A549 (cell line): ENCODE measurements around the gene C1R. TPM values are rescaled to one million over a fixed set of nuclear protein-coding genes. Genes with fewer than 3 reads are reported as not detected.

Experiments
- ATAC-seq, 2 experiments: fragments of 200-7000 bp in 1 of 2; fragments of >200 bp in 1 of 2; cut with Nextera tagmentation in 1 of 2; cut with Tn5 transposase in 1 of 2; 3 replicates each; pipeline versions ENCODE4 v1.8.0 to v1.9.1; 2018 to 2020; ENCODE audit warnings: mild to moderate bottlenecking in 1 of 2, moderate library complexity in 1 of 2
- CTCF ChIA-PET: fragments of 300-600 bp; sonication (Branson Sonifier 250); formaldehyde crosslinking; extraction: SDS; loops from one replicate; lab custom pipeline; 2021; ENCODE audit warnings: antibody characterized with exemption, inconsistent platforms; lab: Yijun Ruan, JAX
- POLR2A ChIA-PET: fragments of 350-600 bp; formaldehyde crosslinking; extraction: SDS; loops from one replicate; lab custom pipeline; 2021; ENCODE audit warnings: antibody characterized with exemption, inconsistent platforms; lab: Yijun Ruan, JAX
- DNase-seq, 2 experiments: peaks; one replicate each; pipeline versions ENCODE4 v3.0.0 to v3.0.0-alpha.2; 2011 to 2016; ENCODE audit warnings: low read depth in 1 of 2, low spot score in 1 of 2
- FAIRE-seq: peaks from 2 replicates; lab custom pipeline; 2011; peaks lifted over from hg19 to GRCh38; lab: Jason Lieb, UNC
- H3K27ac ChIP-seq, 2 experiments: fragments of >200 bp; sonication (Bioruptor Twin); formaldehyde crosslinking; 3 replicates each; pipeline ENCODE4 v1.5.1; 2016 to 2017
- H3K4me1 ChIP-seq: fragments of >200 bp; sonication (Bioruptor Twin); formaldehyde crosslinking; 3 replicates; pipeline ENCODE4 v1.6.1; 2016
- H3K4me2 ChIP-seq: fragments of >200 bp; sonication (Bioruptor Twin); formaldehyde crosslinking; 3 replicates; pipeline ENCODE4 v1.6.1; 2016
- H3K4me3 ChIP-seq: fragments of >200 bp; sonication (Bioruptor Twin); formaldehyde crosslinking; 3 replicates; pipeline ENCODE4 v1.5.1; 2016
- H3K9me3 ChIP-seq: fragments of >200 bp; sonication (Bioruptor Twin); formaldehyde crosslinking; 3 replicates; pipeline ENCODE4 v1.6.1; 2016
- EHF ChIP-seq: fragments of 250-450 bp; sonication (Bioruptor Pico); IDR thresholded peaks from 2 replicates; pipeline ENCODE4 v1.5.0; 2020; ENCODE audit warnings: mild to moderate bottlenecking
- ELK1 ChIP-seq: fragments of 150-350 bp; IDR thresholded peaks from 2 replicates; pipeline ENCODE4 v1.6.1; 2014; ENCODE audit warnings: low read depth, mild to moderate bottlenecking, low read length
- EP300 ChIP-seq, 2 experiments: fragments of >200 bp; sonication (Bioruptor Twin); formaldehyde crosslinking; IDR thresholded peaks; 2 replicates in 1 of 2; 3 replicates in 1 of 2; pipeline ENCODE4 v1.6.1; 2016 to 2017
- ESRRA ChIP-seq: fragments of 150-350 bp; IDR thresholded peaks from 2 replicates; pipeline ENCODE4 v1.6.1; 2014; ENCODE audit warnings: mild to moderate bottlenecking, low read length, borderline replicate concordance
- FOSB ChIP-seq: fragments of 250-450 bp; sonication (Bioruptor Pico); IDR thresholded peaks from 2 replicates; pipeline ENCODE4 v1.5.0; 2020; ENCODE audit warnings: mild to moderate bottlenecking, moderate library complexity
- HEYL ChIP-seq: fragments of 250-450 bp; sonication (Bioruptor Pico); IDR thresholded peaks from 2 replicates; pipeline ENCODE4 v1.8.0; 2021; ENCODE audit warnings: mild to moderate bottlenecking, moderate library complexity
- MAFK ChIP-seq: fragments of 450-650 bp; IDR thresholded peaks from 2 replicates; pipeline ENCODE4 v1.6.1; 2014; ENCODE audit not compliant: partially characterized antibody
- MAX ChIP-seq: IDR thresholded peaks from 2 replicates; pipeline ENCODE4 v1.6.1; 2012
- MYC ChIP-seq: IDR thresholded peaks from 2 replicates; pipeline ENCODE4 v1.6.1; 2012; ENCODE audit warnings: mild to moderate bottlenecking, inconsistent platforms, low read length, improper control_type of control experiment, borderline replicate concordance
- PHF8 ChIP-seq: fragments of 200-600 bp; sonication (generic); IDR thresholded peaks from 2 replicates; pipeline ENCODE4 v1.6.1; 2016; ENCODE audit warnings: low read depth, mild to moderate bottlenecking, antibody characterized with exemption, moderate library complexity, borderline replicate concordance
- POLR2AphosphoS2 ChIP-seq: conservative IDR thresholded peaks from 2 replicates; pipeline ENCODE4 v1.6.1; 2012; ENCODE audit warnings: low read length, improper control_type of control experiment, inconsistent platforms
- REST ChIP-seq: fragments of 200-600 bp; sonication (generic); IDR thresholded peaks from 2 replicates; pipeline ENCODE4 v1.6.1; 2016; ENCODE audit warnings: antibody characterized with exemption, mild to moderate bottlenecking, moderate library complexity
- RNF2 ChIP-seq: fragments of 200-600 bp; sonication (generic); IDR thresholded peaks from 2 replicates; pipeline ENCODE4 v1.6.1; 2016; ENCODE audit warnings: low read depth, mild to moderate bottlenecking, antibody characterized with exemption, moderate library complexity, borderline replicate concordance
- TP53 ChIP-seq: fragments of 250-450 bp; sonication (Bioruptor Pico); IDR thresholded peaks from 2 replicates; pipeline ENCODE4 v1.5.0; 2021; ENCODE audit warnings: mild to moderate bottlenecking, moderate library complexity
- ZNF302 ChIP-seq: fragments of 250-450 bp; sonication (Bioruptor Pico); IDR thresholded peaks from 2 replicates; pipeline ENCODE4 v1.9.0; 2021; ENCODE audit warnings: inconsistent platforms, mild to moderate bottlenecking, moderate library complexity
- WGBS: methylation state at CpG from one replicate; pipeline ENCODE4 v1.1.6; 2017; ENCODE audit errors: missing lambda C conversion rate; 5-methylcytosine and 5-hydroxymethylcytosine counted together
- polyA plus RNA-seq, 4 experiments: library from polyadenylated mRNA; depleted of rRNA in 3 of 4; stranded (reverse); fragments of >200 nt; fragmentation: RNase III in 1 of 4; extraction: RNeasy Plus Mini Kit Qiagen cat#74134 plus additional on column Dnase treatment in 1 of 4; gene quantifications; 2 replicates in 3 of 4; 3 replicates in 1 of 4; pipeline ENCODE4 v1.2.3, GENCODE V29; 2011 to 2017

The C1R gene
- polyA plus RNA-seq, 2 of the 4 experiments (the other 2 are of a cell fraction) = 31.4 to 36.0 TPM

GRCh38 chr12:7067096-7067495 is 25.1 kb downstream of the C1R start:
- Histone ChIP-seq H3K4me2 (no peak overlapping the region), H3K9me3 (no peaks in the 10 kb centered on the region), H3K4me3 (no peak overlapping the region), H3K27ac (no peak overlapping the region), H3K4me1 (no peaks in the 10 kb centered on the region)
- FAIRE-seq (no peak), DNase-seq (no peak), ATAC-seq (no peak)
- TF ChIP-seq ZNF302 (CRISPR knock-in tag) (no peak), MYC (no peak)
- POLR2A ChIA-PET = no interaction called here
- CTCF ChIA-PET = interaction anchor here (0.6 to 16.5 kb wide), 7 partner anchors 8 to 155 kb away, joined by 3 to 309 read pairs (median 4); partner anchors contain the start of gene C1RL
- 63% methylated on average over 7 of the region's 7 CpGs for WGBS

- ATAC-seq (no peak), FAIRE-seq (no peak), DNase-seq (no peak)
- no peak overlapping the region for H3K4me2 ChIP-seq
- TF ChIP-seq MAX = no peak
- TF ChIP-seq FOSB (CRISPR knock-in tag) = no peak
- TF ChIP-seq EP300 (IDR thresholded peaks at IDR 0.05) = no peak
- no peak for TF ChIP-seq PHF8
- no peak for TF ChIP-seq EHF
- no peak for TF ChIP-seq REST
- TF ChIP-seq MYC = no peak
- TF ChIP-seq ESRRA = no peak
- no peak for TF ChIP-seq RNF2
- TF ChIP-seq ELK1 = no peak
- TF ChIP-seq TP53 (CRISPR knock-in tag) = no peak
- TF ChIP-seq POLR2AphosphoS2 = no peak
- H3K4me3 ChIP-seq = no peak overlapping the region
- WGBS = 84% methylated on average over 2 of the region's 2 CpGs
- H3K9me3 ChIP-seq = no peaks in the 10 kb centered on the region
- no peak overlapping the region for H3K27ac ChIP-seq
- H3K4me1 ChIP-seq = no peaks in the 10 kb centered on the region; the same call in 2 of the 3 replicates
- CTCF ChIA-PET = interaction anchor here (0.7 to 16.5 kb wide), 5 partner anchors 8 to 155 kb away, joined by 3 to 309 read pairs (median 4); partner anchors contain the start of gene C1RL
- POLR2A ChIA-PET = no interaction called here
Observed at GRCh38 chr12:7066596-7066995, 25.6 kb downstream of the C1R start.

- peaks cover 13% of the 10 kb centered on the region for H3K4me1 ChIP-seq
- H3K4me3 ChIP-seq = no peak overlapping the region
- no peak for TF ChIP-seq HEYL
- TF ChIP-seq MAFK = peak; percentile 76
- no peak for FAIRE-seq
- H3K4me2 ChIP-seq = no peak overlapping the region
- H3K27ac ChIP-seq = no peak overlapping the region
- POLR2A ChIA-PET = interaction anchor here (0.5 to 0.6 kb wide), 2 partner anchors 15 to 117 kb away, joined by 3 to 4 read pairs; no protein-coding TSS in a partner anchor
- H3K9me3 ChIP-seq = no peaks in the 10 kb centered on the region
- 86% methylated on average over 7 of the region's 7 CpGs for WGBS
- no peak for DNase-seq
- no peak for ATAC-seq
- CTCF ChIA-PET = interaction anchor here (0.6 to 16.5 kb wide), 3 partner anchors 10 to 45 kb away, joined by 3 to 309 read pairs (median 150); partner anchors contain the start of gene C1RL
Observed at GRCh38 chr12:7065073-7065623, 27.1 kb downstream of the C1R start.
